Cardiac muscle cell (in vitro differentiated cells and primary cell): ENCODE data around the gene PCAT7. TPM values are rescaled to one million over a fixed set of nuclear protein-coding genes. Genes with fewer than 3 reads are reported as not detected.

Experiments used
- DNase-seq, 2 donors: peaks; one replicate each; pipeline versions ENCODE4 v3.0.0 to v3.0.0-alpha.2; 2010 to 2017; ENCODE audit warnings: low read depth in 1 of 2, low spot score in 1 of 2
- H3K27ac ChIP-seq: fragments of 200-600 bp; sonication (generic); 2 replicates; pipeline ENCODE4 v1.5.1; 2016
- H3K27me3 ChIP-seq: fragments of 200-600 bp; sonication (generic); 2 replicates; pipeline ENCODE4 v1.6.0; 2016; ENCODE audit warnings: control low read depth
- H3K36me3 ChIP-seq: fragments of 200-600 bp; sonication (generic); 2 replicates; pipeline ENCODE4 v1.5.1; 2016; ENCODE audit warnings: control low read depth
- H3K4me1 ChIP-seq: fragments of 200-600 bp; sonication (generic); 2 replicates; pipeline ENCODE4 v1.8.1; 2017; ENCODE audit warnings: low read depth, mild to moderate bottlenecking, mixed run types
- H3K4me3 ChIP-seq: fragments of 200-600 bp; sonication (generic); 2 replicates; pipeline ENCODE4 v1.5.1; 2016; ENCODE audit warnings: mild to moderate bottlenecking
- H3K9me3 ChIP-seq: fragments of 200-600 bp; sonication (generic); 2 replicates; pipeline ENCODE4 v1.5.1; 2017; ENCODE audit warnings: low read depth, mild to moderate bottlenecking, control low read depth
- polyA plus RNA-seq: library from polyadenylated mRNA; unstranded; fragments of >200 nt; fragmentation: Nextera tagmentation; extraction: Ambion mirVana; gene quantifications from 2 replicates; pipeline ENCODE4 v1.2.1, GENCODE V29; 2016
- total RNA-seq: library from RNA; depleted of rRNA; stranded (reverse); fragments of >200 nt; gene quantifications from 2 replicates; pipeline ENCODE4 v1.2.3, GENCODE V29; 2016
- TF ChIP-seq, protein P1 (sequence below): IDR thresholded peaks from 2 replicates; pipeline ENCODE4 v1.5.1; 2012; ENCODE audit warnings: low read depth, mild to moderate bottlenecking, low read length

Gene PCAT7
- total and polyA plus RNA-seq, 2 experiments from 2014 or later, result 10.6 to 24.4 TPM

DNA sequence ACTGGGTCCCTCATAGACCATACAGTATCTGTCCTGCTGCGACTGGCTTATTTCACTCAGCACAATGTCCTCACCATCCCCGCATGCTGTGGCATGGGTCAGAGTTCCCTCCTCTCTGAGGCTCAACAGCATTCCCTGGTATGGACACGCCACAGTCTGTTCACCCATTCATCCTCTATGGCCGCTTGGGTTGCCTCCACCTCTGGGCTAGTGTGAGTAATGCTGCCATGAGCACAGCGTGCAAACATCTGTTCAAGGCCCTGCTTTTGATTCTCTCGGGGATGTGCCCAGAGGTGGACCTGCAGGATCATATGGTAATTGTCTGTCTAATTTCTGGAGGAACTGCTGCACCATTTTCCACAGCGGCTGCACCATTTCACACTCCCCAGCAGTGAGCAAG, 44.2 kb downstream of the PCAT7 start:
- no peaks in the 10 kb centered on the region for H3K36me3 ChIP-seq
- no peak overlapping the region for H3K4me3 ChIP-seq
- DNase-seq, result no peak
- H3K4me1 ChIP-seq, result no peaks in the 10 kb centered on the region
- no peaks in the 10 kb centered on the region for H3K27me3 ChIP-seq
- TF ChIP-seq, protein P1, sequence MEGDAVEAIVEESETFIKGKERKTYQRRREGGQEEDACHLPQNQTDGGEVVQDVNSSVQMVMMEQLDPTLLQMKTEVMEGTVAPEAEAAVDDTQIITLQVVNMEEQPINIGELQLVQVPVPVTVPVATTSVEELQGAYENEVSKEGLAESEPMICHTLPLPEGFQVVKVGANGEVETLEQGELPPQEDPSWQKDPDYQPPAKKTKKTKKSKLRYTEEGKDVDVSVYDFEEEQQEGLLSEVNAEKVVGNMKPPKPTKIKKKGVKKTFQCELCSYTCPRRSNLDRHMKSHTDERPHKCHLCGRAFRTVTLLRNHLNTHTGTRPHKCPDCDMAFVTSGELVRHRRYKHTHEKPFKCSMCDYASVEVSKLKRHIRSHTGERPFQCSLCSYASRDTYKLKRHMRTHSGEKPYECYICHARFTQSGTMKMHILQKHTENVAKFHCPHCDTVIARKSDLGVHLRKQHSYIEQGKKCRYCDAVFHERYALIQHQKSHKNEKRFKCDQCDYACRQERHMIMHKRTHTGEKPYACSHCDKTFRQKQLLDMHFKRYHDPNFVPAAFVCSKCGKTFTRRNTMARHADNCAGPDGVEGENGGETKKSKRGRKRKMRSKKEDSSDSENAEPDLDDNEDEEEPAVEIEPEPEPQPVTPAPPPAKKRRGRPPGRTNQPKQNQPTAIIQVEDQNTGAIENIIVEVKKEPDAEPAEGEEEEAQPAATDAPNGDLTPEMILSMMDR, result no peak
- H3K9me3 ChIP-seq, result no peaks in the 10 kb centered on the region
- H3K27ac ChIP-seq, result no peak overlapping the region

DNA sequence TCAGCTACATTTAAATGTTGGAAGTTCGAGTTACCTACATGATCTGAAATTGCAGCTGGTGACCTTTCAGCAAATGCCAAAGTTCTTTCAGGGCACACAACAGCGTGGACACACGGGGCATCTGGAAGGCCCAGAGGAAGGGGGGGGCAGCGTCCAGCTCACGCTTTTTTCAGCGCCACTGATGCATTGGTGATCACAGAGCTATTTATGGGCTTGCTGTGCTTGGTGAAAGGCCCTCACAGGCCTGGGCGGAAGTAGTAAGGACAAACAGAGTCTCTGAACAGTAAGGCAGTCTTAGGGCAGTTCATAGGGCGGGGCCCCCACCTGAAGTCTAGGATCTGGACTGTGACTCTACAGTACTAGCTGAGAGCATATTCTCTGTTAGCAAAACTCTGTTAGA, 45.4 kb downstream of the PCAT7 start:
- H3K27ac ChIP-seq, result no peak overlapping the region
- no peak overlapping the region for H3K4me3 ChIP-seq
- no peaks in the 10 kb centered on the region for H3K36me3 ChIP-seq
- H3K27me3 ChIP-seq, result no peaks in the 10 kb centered on the region
- H3K4me1 ChIP-seq, result peaks cover 6% of the 10 kb centered on the region
- no peaks in the 10 kb centered on the region for H3K9me3 ChIP-seq
- TF ChIP-seq, protein P1, result no peak
- DNase-seq, result no peak

DNA sequence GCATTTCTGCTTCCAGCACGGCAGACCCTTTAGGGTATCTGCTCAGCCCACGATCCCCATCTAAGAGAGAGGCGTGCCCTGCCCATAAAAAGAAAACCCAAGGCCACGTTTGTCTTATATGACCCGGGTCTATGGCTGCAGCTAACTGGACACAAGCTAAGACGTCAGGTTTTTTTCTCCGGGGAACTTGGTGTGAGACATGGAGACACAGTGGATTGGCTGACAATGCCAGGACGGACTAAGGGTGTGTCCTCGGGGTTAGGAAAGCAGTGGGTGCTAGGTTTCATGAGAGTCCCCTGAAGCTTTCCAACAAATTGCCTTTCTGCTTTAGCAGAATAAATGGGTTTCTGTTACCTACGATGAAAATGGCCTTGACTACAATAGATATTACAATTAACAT, 45.8 kb downstream of the PCAT7 start:
- H3K4me3 ChIP-seq, result no peak overlapping the region
- H3K9me3 ChIP-seq, result no peaks in the 10 kb centered on the region
- H3K4me1 ChIP-seq, result peaks cover 10% of the 10 kb centered on the region
- no peak overlapping the region for H3K27ac ChIP-seq
- no peaks in the 10 kb centered on the region for H3K36me3 ChIP-seq
- H3K27me3 ChIP-seq, result no peaks in the 10 kb centered on the region
- DNase-seq, result no peak
- TF ChIP-seq, protein P1, result no peak

DNA sequence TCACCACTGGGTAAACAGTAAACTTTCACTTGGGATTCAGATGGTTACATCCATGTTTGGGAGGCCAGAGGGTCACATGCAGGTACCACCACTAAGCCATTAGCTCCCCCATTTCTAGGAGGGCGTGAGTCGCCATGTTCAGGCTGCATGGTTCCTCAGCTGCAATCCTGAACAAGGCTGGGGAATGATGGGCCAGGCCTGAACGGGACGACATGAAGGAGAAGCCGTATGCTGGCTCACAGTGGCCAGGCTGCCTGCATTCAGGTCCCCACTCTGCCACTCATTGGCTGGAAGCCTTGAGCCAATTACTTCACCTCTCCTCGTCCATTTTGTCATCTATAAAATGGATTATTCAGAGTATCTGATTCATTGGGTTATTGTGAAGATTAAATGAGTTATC, 47.8 kb downstream of the PCAT7 start:
- Histone ChIP-seq H3K9me3 (no peaks in the 10 kb centered on the region), H3K27ac (no peak overlapping the region), H3K27me3 (no peaks in the 10 kb centered on the region), H3K4me3 (no peak overlapping the region), H3K36me3 (no peaks in the 10 kb centered on the region), H3K4me1 (peaks cover 13% of the 10 kb centered on the region)
- TF ChIP-seq, protein P1, result no peak
- no peak for DNase-seq

DNA sequence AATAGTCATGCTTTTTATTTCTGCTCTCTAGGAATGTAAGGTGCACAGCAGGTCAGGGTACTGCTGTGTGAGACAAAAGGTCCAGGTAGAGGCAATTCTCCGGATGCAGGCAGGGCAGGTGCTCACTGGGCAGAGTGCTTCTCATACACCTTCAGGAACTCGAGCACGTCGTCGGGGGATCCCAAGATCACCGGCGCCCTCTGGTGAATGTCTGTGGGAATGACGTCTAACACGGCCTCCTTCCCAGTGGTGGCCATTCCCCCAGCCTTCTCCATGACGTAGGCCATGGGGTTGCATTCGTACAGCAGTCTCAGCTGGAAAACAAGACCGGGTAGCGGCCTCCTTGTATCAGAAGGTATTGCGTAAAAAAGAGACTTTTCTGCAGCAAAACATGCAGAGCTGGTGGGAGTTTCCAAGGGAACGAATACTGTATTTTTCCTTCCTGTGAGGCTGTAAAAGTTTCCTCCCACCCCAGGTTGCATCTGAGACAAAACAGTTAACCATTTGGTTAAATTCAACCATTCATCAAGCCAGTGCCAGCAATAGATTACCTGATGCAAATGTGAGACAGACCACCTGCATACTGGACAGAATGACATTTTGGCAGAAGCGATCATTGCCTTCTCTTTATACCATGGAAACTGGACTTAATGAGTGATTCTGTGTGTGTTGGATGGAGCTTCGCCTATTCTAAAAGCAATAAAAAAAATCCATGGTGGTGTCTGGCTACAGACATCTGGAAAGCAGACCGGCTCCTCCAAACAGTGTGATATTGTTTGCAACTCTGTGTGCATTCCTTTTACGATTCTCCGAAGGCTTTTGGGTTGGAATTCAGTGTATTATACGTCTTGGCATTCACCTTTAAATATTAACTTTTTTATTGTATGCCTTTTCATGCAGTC, 48.6 kb downstream of the PCAT7 start:
- TF ChIP-seq, protein P1, result peak; percentile 76
- no peak overlapping the region for H3K4me3 ChIP-seq
- no peak overlapping the region for H3K27ac ChIP-seq
- no peaks in the 10 kb centered on the region for H3K36me3 ChIP-seq
- DNase-seq, result peak; percentile 73 to 91
- H3K4me1 ChIP-seq, result peaks cover 19% of the 10 kb centered on the region
- no peaks in the 10 kb centered on the region for H3K27me3 ChIP-seq
- no peaks in the 10 kb centered on the region for H3K9me3 ChIP-seq
